GM18517 (cell line): ENCODE data around the gene MYL4.
"Not testable (repeated sequence)": the region's sequence is repeated elsewhere in the genome, so short reads cannot be mapped to it uniquely, and the experiment has no call there.

ENCODE experiments used
- ATAC-seq: cut with Tn5 transposase; IDR thresholded peaks from one replicate; pipeline ENCODE4 v1.9.1; 2021; ENCODE audit warnings: mild to moderate bottlenecking, moderate library complexity; ENCODE audit not compliant: unreplicated experiment

MYL4 gene

GRCh38 chr17:47219621-47220475, 10.7 kb downstream of the MYL4 start:
- no peak for ATAC-seq

DNA sequence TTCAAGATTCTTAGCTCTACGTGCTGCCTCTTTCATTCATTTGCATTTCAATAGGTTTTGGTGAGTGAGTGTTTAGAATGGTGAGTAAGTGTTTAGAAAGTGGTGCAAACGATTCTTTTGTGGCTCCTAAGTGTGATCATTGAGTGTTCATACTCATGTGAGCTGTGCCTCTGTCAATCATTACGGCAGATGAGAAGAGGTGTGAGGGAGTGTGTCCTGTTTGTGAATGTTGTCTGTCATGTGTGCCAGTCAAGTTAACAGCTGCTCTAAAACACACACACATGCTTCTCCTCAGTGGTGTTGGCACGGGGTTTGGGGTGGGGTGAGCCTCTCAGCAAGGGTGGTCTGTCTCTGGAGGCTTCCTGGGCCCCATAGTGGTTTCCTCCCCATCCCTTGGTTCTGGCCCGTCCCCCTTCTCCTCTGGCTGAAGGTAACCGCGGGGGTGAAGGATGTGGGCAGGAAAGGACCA, 11.4 kb downstream of the MYL4 start:
- ATAC-seq = no peak

GRCh38 chr17:47221154-47221553, 12.0 kb downstream of the MYL4 start:
- no peak for ATAC-seq

- ATAC-seq = no peak
Observed at GRCh38 chr17:47222047-47222446, 12.9 kb downstream of the MYL4 start.

- ATAC-seq = no peak
Observed at GRCh38 chr17:47223007-47223406, 13.9 kb downstream of the MYL4 start.

GRCh38 chr17:47223460-47223859, 14.3 kb downstream of the MYL4 start:
- ATAC-seq = no peak

DNA sequence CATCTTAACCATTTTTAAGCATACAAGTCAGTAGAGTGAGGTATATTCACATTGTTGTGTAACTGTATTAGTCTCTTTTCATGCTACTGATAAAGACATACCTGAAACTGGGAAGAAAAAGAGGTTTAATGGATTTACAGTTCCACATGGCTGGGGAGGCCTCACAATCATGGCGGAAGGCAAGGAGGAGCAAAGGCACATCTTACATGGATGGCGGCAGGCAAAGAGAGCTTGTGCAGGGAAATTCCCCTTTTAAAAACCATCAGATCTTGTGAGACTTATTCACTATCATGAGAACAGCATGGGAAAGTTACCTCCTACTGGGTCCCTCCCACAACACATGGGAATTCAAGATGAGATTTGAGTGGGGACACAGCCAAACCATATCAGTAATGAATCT, 14.9 kb downstream of the MYL4 start:
- ATAC-seq = not testable (repeated sequence)

- ATAC-seq = no peak
Observed at GRCh38 chr17:47224966-47225365, 15.8 kb downstream of the MYL4 start.

GRCh38 chr17:47225436-47225858, 16.3 kb downstream of the MYL4 start:
- ATAC-seq = no peak

GRCh38 chr17:47225911-47226688, 17.0 kb downstream of the MYL4 start:
- no peak for ATAC-seq

DNA sequence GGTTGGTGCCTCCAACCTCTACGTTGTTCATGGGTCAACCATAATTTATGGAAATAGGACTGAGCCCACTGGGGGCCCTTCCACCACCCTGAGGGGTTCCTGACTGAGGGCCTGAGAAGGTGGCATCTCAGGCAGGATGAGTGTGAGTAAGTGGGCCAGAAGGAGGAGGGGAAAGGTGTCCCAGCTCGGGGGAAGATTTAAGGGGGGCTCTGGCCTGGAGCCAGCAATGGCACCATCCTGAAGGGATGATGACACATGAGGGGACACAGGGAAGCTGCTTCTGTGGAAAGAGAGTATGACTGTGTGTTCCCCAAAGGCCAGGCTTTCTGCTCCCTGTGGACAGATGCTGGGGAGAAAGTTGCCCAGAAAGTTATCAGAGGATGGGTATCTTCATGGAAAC, 18.7 kb downstream of the MYL4 start:
- no peak for ATAC-seq

DNA sequence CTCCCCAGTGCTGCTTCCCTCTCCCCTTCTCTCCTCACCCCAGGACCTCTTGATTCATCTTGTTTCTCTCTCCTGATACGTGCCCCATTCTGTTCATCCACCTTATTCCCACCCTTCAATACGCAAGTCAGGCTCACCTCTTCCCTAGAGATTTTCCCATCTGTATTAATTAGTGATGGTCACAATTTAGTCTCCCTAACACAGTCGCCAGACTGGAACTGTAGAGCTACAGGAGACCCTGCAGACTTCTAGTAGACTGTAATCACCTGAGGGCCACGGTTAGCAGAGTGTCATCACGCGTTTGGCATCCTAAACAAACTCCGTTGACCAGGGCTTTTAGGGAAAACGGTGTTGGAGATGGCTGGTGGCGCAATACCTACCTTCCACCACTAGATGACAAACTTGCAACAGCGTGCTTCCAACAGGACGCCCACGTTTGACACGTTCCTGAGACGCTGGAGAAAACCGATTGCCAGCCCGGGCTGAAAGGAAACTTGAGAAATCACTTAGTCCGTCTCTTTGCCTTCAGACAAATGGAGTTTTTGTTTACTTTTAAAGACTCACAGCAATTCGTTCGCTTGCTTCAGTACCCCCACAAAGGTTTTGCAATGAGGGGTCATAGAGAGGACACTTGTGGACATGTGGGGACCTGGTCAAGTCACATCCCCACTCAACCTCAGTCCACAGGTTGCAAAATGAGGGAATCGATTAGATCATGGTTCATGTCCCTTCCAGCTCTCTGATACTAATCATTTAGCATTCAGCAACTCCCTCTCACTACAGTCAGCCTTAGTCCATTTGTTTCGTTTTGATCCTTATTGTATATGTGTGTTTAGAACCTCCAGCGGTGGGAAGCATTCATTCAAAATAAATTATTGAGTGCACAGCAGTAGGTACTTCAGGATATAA, 20.6 kb downstream of the MYL4 start:
- ATAC-seq = no peak

GRCh38 chr17:47230864-47231263, 21.7 kb downstream of the MYL4 start:
- ATAC-seq = no peak

DNA sequence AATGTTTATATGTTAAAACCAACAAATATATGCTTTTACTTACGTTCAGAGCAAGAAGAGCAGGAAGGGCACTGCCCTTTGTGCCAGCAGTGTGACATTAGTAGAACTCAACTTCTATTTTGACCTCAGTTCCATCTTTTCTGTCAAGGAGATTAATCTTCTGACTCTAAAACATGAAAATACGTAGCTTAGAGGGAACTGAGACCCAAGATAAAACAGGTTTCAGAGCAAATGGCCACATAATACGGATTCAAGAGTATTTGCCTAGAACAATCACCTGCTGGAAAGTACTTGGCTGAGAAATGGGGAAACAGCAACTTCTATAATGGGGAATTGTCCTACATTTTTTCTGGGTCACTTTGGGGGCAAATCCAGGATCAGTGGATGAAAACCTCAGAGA, 22.2 kb downstream of the MYL4 start:
- ATAC-seq = no peak

DNA sequence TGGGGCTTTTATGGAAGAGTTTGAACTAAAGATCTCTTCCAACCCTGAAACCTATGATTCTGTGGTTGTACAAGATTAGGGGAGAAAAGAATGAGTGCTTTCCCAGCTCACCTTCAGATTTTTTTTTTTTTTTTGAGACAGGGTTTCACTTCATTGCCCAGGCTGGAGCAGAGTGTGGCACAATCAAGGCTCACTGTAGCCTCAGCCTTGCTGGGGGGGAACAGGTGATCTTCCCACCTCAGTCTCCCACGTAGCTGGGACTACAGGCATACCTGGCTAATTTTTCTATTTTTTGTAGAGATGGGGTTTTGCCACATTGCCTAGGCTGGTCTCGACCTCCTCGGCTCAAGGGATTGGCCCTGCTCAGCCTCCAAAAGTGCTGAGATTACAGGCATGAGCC, 22.7 kb downstream of the MYL4 start:
- ATAC-seq = no peak

DNA sequence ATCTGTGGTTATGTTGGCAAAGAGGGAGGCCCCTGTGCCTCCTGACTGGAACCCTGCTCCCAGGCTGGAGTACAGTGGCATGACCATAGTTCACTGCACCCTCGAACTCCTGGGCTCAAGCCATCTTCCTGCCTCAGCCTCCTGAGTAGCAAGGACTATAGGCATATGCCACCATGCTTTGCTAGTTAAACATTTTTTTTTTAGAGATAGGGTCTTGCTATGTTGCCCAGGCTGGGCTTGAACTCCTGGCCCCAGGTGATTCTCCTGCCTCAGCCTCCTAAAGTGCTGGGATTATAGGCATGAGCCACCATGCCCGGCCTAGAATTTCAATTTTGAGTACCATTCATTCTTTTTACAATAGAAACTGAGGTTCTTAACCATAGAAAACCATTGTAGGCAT, 23.3 kb downstream of the MYL4 start:
- no peak for ATAC-seq

DNA sequence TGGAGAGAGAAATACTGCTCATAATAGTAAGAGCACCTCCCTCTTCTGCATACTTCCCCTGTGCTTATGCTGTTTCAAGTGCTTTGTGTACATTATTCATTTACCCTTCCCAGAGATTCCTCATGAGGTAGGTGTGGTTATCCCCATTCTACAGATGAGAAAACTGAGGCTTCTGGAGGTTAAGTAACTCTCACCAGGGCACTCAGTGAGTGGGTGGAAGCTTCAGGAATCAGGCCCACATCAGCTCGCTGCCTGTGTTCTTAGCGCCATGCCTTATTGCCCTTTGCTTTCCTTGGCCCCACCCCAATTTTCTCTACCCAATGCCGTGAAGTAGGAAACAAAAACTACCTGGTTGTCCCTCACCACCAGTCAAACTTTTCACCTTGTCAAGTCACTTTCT, 26.4 kb downstream of the MYL4 start:
- no peak for ATAC-seq

- ATAC-seq = no peak
Observed at GRCh38 chr17:47235923-47236322, 26.8 kb downstream of the MYL4 start.

GRCh38 chr17:47237841-47238240, 28.7 kb downstream of the MYL4 start:
- no peak for ATAC-seq

GRCh38 chr17:47238321-47239010, 29.3 kb downstream of the MYL4 start:
- no peak for ATAC-seq

- ATAC-seq = no peak
Observed at GRCh38 chr17:47239619-47239966, 30.4 kb downstream of the MYL4 start.
